Measurements from ENCODE around the gene ITSN1. TPM values are rescaled to one million over a fixed set of nuclear protein-coding genes. Genes with fewer than 3 reads are reported as not detected.

Gene ITSN1
- total RNA-seq, 1 experiment from 2014 or later, result 50.3 TPM

DNA sequence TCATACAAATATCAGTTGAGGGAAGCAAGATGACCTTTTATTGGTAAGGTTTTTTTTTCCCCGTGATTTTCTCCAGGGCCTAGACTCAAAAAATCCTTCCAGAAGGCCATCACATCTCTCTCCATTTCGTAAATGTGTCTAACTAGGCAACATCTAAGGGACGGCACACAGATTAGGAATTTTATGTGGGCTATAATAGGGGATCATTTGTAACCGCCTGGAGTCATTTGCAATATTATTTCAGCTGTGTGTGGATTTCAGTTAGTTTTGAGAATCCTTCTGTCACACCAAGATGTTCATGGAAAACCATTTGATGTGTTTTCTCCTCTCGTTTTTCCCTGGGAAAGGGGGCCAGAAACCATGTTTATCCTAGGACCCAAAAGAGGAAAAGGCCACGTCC lies 210.2 kb downstream of the ITSN1 start:
- DNase-seq (ENCODE audit: low read depth, low spot score) (no peak), ATAC-seq (no peak)
- Histone ChIP-seq H3K4me1 (ENCODE audit: control insufficient read depth, insufficient read depth, low read length) (peaks cover 23% of the 10 kb centered on the region), H3K9me3 (ENCODE audit: control insufficient read depth, insufficient read depth, low read depth, low read length) (no peaks in the 10 kb centered on the region), H3K27ac (ENCODE audit: low read length) (no peak overlapping the region), H3K4me3 (ENCODE audit: low read depth in 2 of 2, low read length in 2 of 2) (no peak overlapping the region), H3K36me3 (ENCODE audit: control insufficient read depth, insufficient read depth, low read length) (no peaks in the 10 kb centered on the region), H3K27me3 (ENCODE audit: control insufficient read depth, insufficient read depth, low read length) (no peaks in the 10 kb centered on the region)
- TF ChIP-seq POLR2AphosphoS5 (IDR thresholded peaks at IDR 0.05; ENCODE audit: low read depth, low read length) (no peak), TCF7L2 (IDR thresholded peaks at IDR 0.05; ENCODE audit: low read depth, low read length) (no peak), SIN3A (IDR thresholded peaks at IDR 0.05; ENCODE audit: borderline replicate concordance, insufficient read depth, low read depth, low read length) (no peak)
- ChIA-PET POLR2A (no interaction called here), CTCF (no interaction called here)
- BruUV-seq (replicated peaks), result no TSS peak
- intact Hi-C loops (cut with micrococcal nuclease; ENCODE audit: unreplicated experiment) (no loop called here), in situ Hi-C loops (cut with HindIII; ENCODE audit: low pct_unique_long_range_greater_than_20kb, low sequenced_read_pairs) (no loop called here)

DNA sequence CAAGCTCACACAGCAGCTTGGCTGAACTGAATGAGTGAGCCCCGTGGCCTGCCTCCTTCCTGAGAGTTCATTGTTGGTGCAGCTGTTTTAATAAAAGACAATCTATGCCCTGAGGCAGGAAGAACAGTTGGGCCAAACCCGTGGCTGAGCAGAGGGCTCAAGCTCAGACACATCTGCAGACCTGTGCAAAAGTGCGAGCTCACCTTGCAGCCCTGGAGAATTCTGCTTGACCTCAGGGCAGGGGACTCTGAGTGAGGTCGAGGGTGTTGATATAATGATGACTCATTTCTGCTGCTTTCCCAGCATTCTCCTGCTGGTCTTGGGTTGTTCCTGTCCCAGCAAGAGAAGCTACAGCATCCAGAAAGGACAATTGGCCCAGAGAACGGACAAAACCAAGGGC lies 212.3 kb downstream of the ITSN1 start:
- no TSS peak for BruUV-seq (replicated peaks)
- intact Hi-C loops (cut with micrococcal nuclease; ENCODE audit: unreplicated experiment) (no loop called here), in situ Hi-C loops (cut with HindIII; ENCODE audit: low pct_unique_long_range_greater_than_20kb, low sequenced_read_pairs) (no loop called here)
- ChIA-PET POLR2A (interaction anchor here (0.5 to 1.0 kb wide), 3 partner anchors 12 to 271 kb away, joined by 4 to 14 read pairs (median 5); no protein-coding TSS in a partner anchor), CTCF (interaction anchor here (0.5 to 0.7 kb wide), 2 partner anchors 32 to 40 kb away, joined by 3 read pairs; no protein-coding TSS in a partner anchor)
- DNase-seq (ENCODE audit: low read depth, low spot score) (peak; percentile 7), ATAC-seq (peak; percentile 73)
- H3K27me3 ChIP-seq (ENCODE audit: control insufficient read depth, insufficient read depth, low read length), result no peaks in the 10 kb centered on the region
- H3K4me3 ChIP-seq (ENCODE audit: low read depth in 2 of 2, low read length in 2 of 2), result no peak overlapping the region
- H3K4me1 ChIP-seq (ENCODE audit: control insufficient read depth, insufficient read depth, low read length), result peaks cover 14% of the 10 kb centered on the region
- no peaks in the 10 kb centered on the region for H3K36me3 ChIP-seq (ENCODE audit: control insufficient read depth, insufficient read depth, low read length)
- TF ChIP-seq SIN3A (IDR thresholded peaks at IDR 0.05; ENCODE audit: borderline replicate concordance, insufficient read depth, low read depth, low read length), result no peak
- TF ChIP-seq, protein P1, sequence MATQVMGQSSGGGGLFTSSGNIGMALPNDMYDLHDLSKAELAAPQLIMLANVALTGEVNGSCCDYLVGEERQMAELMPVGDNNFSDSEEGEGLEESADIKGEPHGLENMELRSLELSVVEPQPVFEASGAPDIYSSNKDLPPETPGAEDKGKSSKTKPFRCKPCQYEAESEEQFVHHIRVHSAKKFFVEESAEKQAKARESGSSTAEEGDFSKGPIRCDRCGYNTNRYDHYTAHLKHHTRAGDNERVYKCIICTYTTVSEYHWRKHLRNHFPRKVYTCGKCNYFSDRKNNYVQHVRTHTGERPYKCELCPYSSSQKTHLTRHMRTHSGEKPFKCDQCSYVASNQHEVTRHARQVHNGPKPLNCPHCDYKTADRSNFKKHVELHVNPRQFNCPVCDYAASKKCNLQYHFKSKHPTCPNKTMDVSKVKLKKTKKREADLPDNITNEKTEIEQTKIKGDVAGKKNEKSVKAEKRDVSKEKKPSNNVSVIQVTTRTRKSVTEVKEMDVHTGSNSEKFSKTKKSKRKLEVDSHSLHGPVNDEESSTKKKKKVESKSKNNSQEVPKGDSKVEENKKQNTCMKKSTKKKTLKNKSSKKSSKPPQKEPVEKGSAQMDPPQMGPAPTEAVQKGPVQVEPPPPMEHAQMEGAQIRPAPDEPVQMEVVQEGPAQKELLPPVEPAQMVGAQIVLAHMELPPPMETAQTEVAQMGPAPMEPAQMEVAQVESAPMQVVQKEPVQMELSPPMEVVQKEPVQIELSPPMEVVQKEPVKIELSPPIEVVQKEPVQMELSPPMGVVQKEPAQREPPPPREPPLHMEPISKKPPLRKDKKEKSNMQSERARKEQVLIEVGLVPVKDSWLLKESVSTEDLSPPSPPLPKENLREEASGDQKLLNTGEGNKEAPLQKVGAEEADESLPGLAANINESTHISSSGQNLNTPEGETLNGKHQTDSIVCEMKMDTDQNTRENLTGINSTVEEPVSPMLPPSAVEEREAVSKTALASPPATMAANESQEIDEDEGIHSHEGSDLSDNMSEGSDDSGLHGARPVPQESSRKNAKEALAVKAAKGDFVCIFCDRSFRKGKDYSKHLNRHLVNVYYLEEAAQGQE (IDR thresholded peaks at IDR 0.05; ENCODE audit: insufficient read depth in 1 of 2, low read depth in 2 of 2, low read length in 1 of 2), result no peak
- no peak for TF ChIP-seq POLR2AphosphoS5 (IDR thresholded peaks at IDR 0.05; ENCODE audit: low read depth, low read length)
- TF ChIP-seq TCF7L2 (IDR thresholded peaks at IDR 0.05; ENCODE audit: low read depth, low read length), result no peak
- H3K9me3 ChIP-seq (ENCODE audit: control insufficient read depth, insufficient read depth, low read depth, low read length), result no peaks in the 10 kb centered on the region
- peak overlapping the region; percentile 71 for H3K27ac ChIP-seq (ENCODE audit: low read length)

DNA sequence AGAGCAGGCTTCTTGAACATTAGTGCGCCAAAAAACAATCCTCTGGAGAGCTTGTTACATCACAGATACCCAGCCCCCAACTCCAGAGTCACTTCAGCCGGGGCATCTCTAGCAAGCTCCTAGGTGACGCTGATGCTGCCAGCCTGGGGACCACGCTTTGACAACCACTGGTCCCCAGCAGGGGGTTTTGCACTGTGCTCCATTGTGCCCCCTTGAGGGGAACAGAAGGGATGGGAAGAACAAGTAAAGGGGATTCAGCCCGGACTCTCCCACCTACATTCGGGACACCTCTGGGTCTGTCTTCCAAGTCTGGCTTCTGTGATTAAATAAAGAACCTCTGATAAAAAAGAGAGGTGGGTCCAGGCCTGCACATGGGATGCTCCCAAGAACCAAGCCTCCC lies 212.9 kb downstream of the ITSN1 start:
- Histone ChIP-seq H3K36me3 (ENCODE audit: control insufficient read depth, insufficient read depth, low read length) (no peaks in the 10 kb centered on the region), H3K4me1 (ENCODE audit: control insufficient read depth, insufficient read depth, low read length) (peaks cover 14% of the 10 kb centered on the region), H3K27me3 (ENCODE audit: control insufficient read depth, insufficient read depth, low read length) (no peaks in the 10 kb centered on the region), H3K27ac (ENCODE audit: low read length) (peak overlapping the region; percentile 71), H3K4me3 (ENCODE audit: low read depth in 2 of 2, low read length in 2 of 2) (no peak overlapping the region), H3K9me3 (ENCODE audit: control insufficient read depth, insufficient read depth, low read depth, low read length) (no peaks in the 10 kb centered on the region)
- no peak for DNase-seq (ENCODE audit: low read depth, low spot score)
- in situ Hi-C loops (cut with HindIII; ENCODE audit: low pct_unique_long_range_greater_than_20kb, low sequenced_read_pairs) (no loop called here), intact Hi-C loops (cut with micrococcal nuclease; ENCODE audit: unreplicated experiment) (no loop called here)
- ATAC-seq, result no peak
- TF ChIP-seq TCF7L2 (IDR thresholded peaks at IDR 0.05; ENCODE audit: low read depth, low read length), result no peak
- no peak for TF ChIP-seq POLR2AphosphoS5 (IDR thresholded peaks at IDR 0.05; ENCODE audit: low read depth, low read length)
- TF ChIP-seq, protein P1 (IDR thresholded peaks at IDR 0.05; ENCODE audit: insufficient read depth in 1 of 2, low read depth in 2 of 2, low read length in 1 of 2), result no peak
- no peak for TF ChIP-seq CTCF (IDR thresholded peaks at IDR 0.05)
- no peak for TF ChIP-seq SIN3A (IDR thresholded peaks at IDR 0.05; ENCODE audit: borderline replicate concordance, insufficient read depth, low read depth, low read length)
- no TSS peak for BruUV-seq (replicated peaks)
- POLR2A ChIA-PET, result no interaction called here
- CTCF ChIA-PET, result interaction anchor here (0.5 to 0.7 kb wide), 2 partner anchors 32 to 40 kb away, joined by 3 read pairs; no protein-coding TSS in a partner anchor
